Body of pancreas (tissue), 4 donors: ENCODE measurements around the gene LRRC8B. TPM values are rescaled to one million over a fixed set of nuclear protein-coding genes. Genes with fewer than 3 reads are reported as not detected.

Experiments used
- ATAC-seq: fragments of 150-250 bp; one replicate; pipeline ENCODE4 v1.9.1; 2016
- DNase-seq, 4 donors: peaks; one replicate each; pipeline ENCODE4 v3.0.0-alpha.2; 2019
- H3K27ac ChIP-seq, 4 donors: fragments of 200-600 bp; sonication (generic); 1 replicate in 3 of 4; 2 replicates in 1 of 4; pipeline versions ENCODE4 v1.5.1 to v1.6.1; 2016 to 2019; ENCODE audit warnings: mild to moderate bottlenecking in 1 of 4, mixed read lengths in 1 of 4, moderate library complexity in 1 of 4
- H3K27me3 ChIP-seq, 2 donors: fragments of 200-600 bp; sonication (generic); one replicate each; pipeline ENCODE4 v1.6.0; 2016; ENCODE audit warnings: mild to moderate bottlenecking in 1 of 2
- H3K36me3 ChIP-seq, 2 donors: fragments of 200-600 bp; sonication (generic); replicated peaks in 1 of 2; 2 replicates each; pipeline ENCODE4 v1.5.1; 2016; ENCODE audit warnings: low read depth in 2 of 2; ENCODE audit not compliant: insufficient read depth in 1 of 2
- H3K4me1 ChIP-seq: fragments of 200-600 bp; sonication (generic); one replicate; pipeline ENCODE4 v1.6.0; 2016
- H3K4me3 ChIP-seq, 2 donors: fragments of 200-600 bp; sonication (generic); 1 replicate in 1 of 2; 2 replicates in 1 of 2; pipeline ENCODE4 v1.5.1; 2016 to 2019
- H3K9me3 ChIP-seq, 3 donors: fragments of 200-600 bp; sonication (generic); 1 replicate in 2 of 3; 2 replicates in 1 of 3; pipeline ENCODE4 v1.5.1; 2016
- CTCF ChIP-seq, 7 experiments: fragments of 450-650 bp in 4 of 7; fragments of 200-600 bp in 3 of 7; sonication (generic) in 3 of 7; IDR thresholded peaks; one replicate each; pipeline ENCODE4 v1.5.1; 2016 to 2019; ENCODE audit warnings: antibody characterized with exemption in 7 of 7
- POLR2A ChIP-seq, 3 donors: fragments of 450-650 bp; IDR thresholded peaks; one replicate each; pipeline ENCODE4 v1.6.1; 2016; ENCODE audit warnings: antibody characterized with exemption in 3 of 3, mild to moderate bottlenecking in 2 of 3
- WGBS, 2 donors: methylation state at CpG; one replicate each; pipeline ENCODE4 v1.1.5; 2017; 5-methylcytosine and 5-hydroxymethylcytosine counted together
- intact Hi-C: fragments of 100-400 bp; cut with DNase I; formaldehyde crosslinking; loops from one replicate; pipeline ENCODE4 v1.15.1; 2023
- total RNA-seq, 2 donors: library from RNA; depleted of rRNA; stranded (reverse); fragments of >200 nt; gene quantifications; one replicate each; pipeline ENCODE4 v1.1.0, GENCODE V29; 2016

LRRC8B gene
- total RNA-seq, 2 donors from 2014 or later, result 6.0 to 23.4 TPM

GRCh38 chr1:89523572-89524368, 859 bp upstream of the LRRC8B start:
- peak; percentile 55 to 70 (median 62) for DNase-seq
- Histone ChIP-seq H3K27ac (peak overlapping the region; percentile 97 to 99 (median 98)), H3K27me3 (no peaks in the 10 kb centered on the region), H3K4me3 (peak overlapping the region; percentile 51 to 64), H3K36me3 (no peaks in the 10 kb centered on the region), H3K4me1 (peaks cover 40% of the 10 kb centered on the region), H3K9me3 (no peaks in the 10 kb centered on the region)
- intact Hi-C loops, result no loop called here
- peak; percentile 57 for ATAC-seq
- TF ChIP-seq CTCF (IDR thresholded peaks at IDR 0.05) (no peak), POLR2A (IDR thresholded peaks at IDR 0.05) (no peak)
- WGBS, 2 donors, result 21 to 46% methylated on average over 11 to 21 of the region's 21 CpGs

- 0 to 3% methylated on average over 8 to 32 of the region's 35 CpGs for WGBS, 2 donors
Observed at GRCh38 chr1:89525169-89525855, 683 bp downstream of the LRRC8B start.

GRCh38 chr1:89527256-89527655, 2.6 kb downstream of the LRRC8B start:
- H3K9me3 ChIP-seq, result no peaks in the 10 kb centered on the region
- WGBS, 2 donors, result 83 to 92% methylated on average over 1 of the region's 1 CpG
- peaks cover 58% of the 10 kb centered on the region for H3K4me1 ChIP-seq
- ATAC-seq, result no peak
- H3K27me3 ChIP-seq, result no peaks in the 10 kb centered on the region
- DNase-seq, result no peak
- H3K4me3 ChIP-seq, result no peak overlapping the region
- TF ChIP-seq POLR2A (IDR thresholded peaks at IDR 0.05) (no peak), CTCF (IDR thresholded peaks at IDR 0.05) (no peak)
- intact Hi-C loops, result no loop called here
- no peaks in the 10 kb centered on the region for H3K36me3 ChIP-seq
- H3K27ac ChIP-seq, result no peak overlapping the region

More at GRCh38 chr1:89525169-89525855, 683 bp downstream of the LRRC8B start:
- TF ChIP-seq POLR2A (IDR thresholded peaks at IDR 0.05) (no peak), CTCF (IDR thresholded peaks at IDR 0.05) (peak in 1 of 7 experiments; percentile 9)
- Histone ChIP-seq H3K9me3 (no peaks in the 10 kb centered on the region), H3K4me1 (peaks cover 40% of the 10 kb centered on the region), H3K4me3 (peak overlapping the region; percentile 51 to 64), H3K27me3 (no peaks in the 10 kb centered on the region), H3K27ac (peak overlapping the region; percentile 97 to 99 (median 98)), H3K36me3 (no peaks in the 10 kb centered on the region)
- DNase-seq (peak in 1 of 4 donors; percentile 74), ATAC-seq (peak; percentile 44)
- intact Hi-C loops, result no loop called here

- 45 to 49% methylated on average over 2 of the region's 2 CpGs for WGBS, 2 donors
- H3K36me3 ChIP-seq, result no peaks in the 10 kb centered on the region
- ATAC-seq, result no peak
- no peaks in the 10 kb centered on the region for H3K9me3 ChIP-seq
- no peaks in the 10 kb centered on the region for H3K27me3 ChIP-seq
- intact Hi-C loops, result no loop called here
- peaks cover 58% of the 10 kb centered on the region for H3K4me1 ChIP-seq
- DNase-seq, result no peak
- TF ChIP-seq POLR2A (IDR thresholded peaks at IDR 0.05) (no peak), CTCF (IDR thresholded peaks at IDR 0.05) (no peak)
- no peak overlapping the region for H3K4me3 ChIP-seq
- no peak overlapping the region for H3K27ac ChIP-seq
Observed at GRCh38 chr1:89527750-89528381, 3.2 kb downstream of the LRRC8B start.
